GM23338 (cell line): ENCODE results near the gene MYRFL. TPM values are rescaled to one million over a fixed set of nuclear protein-coding genes. Genes with fewer than 3 reads are reported as not detected.

Source experiments
- ATAC-seq: fragments of 200-7000 bp; cut with Tn5 transposase; 3 replicates; pipeline ENCODE4 v1.9.1; 2020
- DNase-seq: peaks from one replicate; pipeline ENCODE4 v3.0.0-alpha.2; 2015; ENCODE audit warnings: low spot score
- H2AFZ ChIP-seq: fragments of 200-600 bp; sonication (generic); 2 replicates; pipeline ENCODE4 v1.8.0; 2016; ENCODE audit warnings: antibody characterized with exemption, mild to moderate bottlenecking, moderate library complexity
- H3F3A ChIP-seq: fragments of 200-600 bp; sonication (generic); replicated peaks from 2 replicates; pipeline ENCODE4 v1.8.0; 2017; ENCODE audit warnings: antibody characterized with exemption, mixed run types, low read depth
- H3K27ac ChIP-seq: fragments of 200-600 bp; sonication (generic); 2 replicates; pipeline ENCODE4 v1.6.1; 2016; ENCODE audit warnings: low read depth
- H3K27me3 ChIP-seq: fragments of 200-600 bp; sonication (generic); 2 replicates; pipeline ENCODE4 v1.8.0; 2016; ENCODE audit warnings: mild to moderate bottlenecking, mixed run types, moderate library complexity; ENCODE audit not compliant: insufficient read depth
- H3K36me3 ChIP-seq: fragments of 200-600 bp; sonication (generic); 2 replicates; pipeline ENCODE4 v1.8.0; 2016; ENCODE audit warnings: mild to moderate bottlenecking; ENCODE audit not compliant: insufficient read depth
- H3K4me1 ChIP-seq: fragments of 200-600 bp; sonication (generic); 2 replicates; pipeline ENCODE4 v1.8.0; 2016; ENCODE audit warnings: mild to moderate bottlenecking, moderate library complexity; ENCODE audit not compliant: insufficient read depth
- H3K4me2 ChIP-seq: fragments of 200-600 bp; sonication (generic); 2 replicates; pipeline ENCODE4 v1.7.1; 2017; ENCODE audit warnings: mixed run types
- H3K4me3 ChIP-seq: fragments of 200-600 bp; sonication (generic); 2 replicates; pipeline ENCODE4 v1.6.1; 2016; ENCODE audit warnings: mixed run types
- H3K79me2 ChIP-seq: fragments of 200-600 bp; sonication (generic); replicated peaks from 2 replicates; pipeline ENCODE4 v1.8.0; 2017; ENCODE audit warnings: mild to moderate bottlenecking; ENCODE audit not compliant: insufficient read depth
- H3K9me2 ChIP-seq: fragments of 200-600 bp; sonication (generic); 2 replicates; pipeline ENCODE4 v1.8.0; 2017; ENCODE audit not compliant: insufficient read depth
- H4K20me1 ChIP-seq: fragments of 200-600 bp; sonication (generic); replicated peaks from 2 replicates; pipeline ENCODE4 v1.8.0; 2017; ENCODE audit warnings: mild to moderate bottlenecking; ENCODE audit not compliant: insufficient read depth
- H3K27ac Mint-ChIP-seq: 2 replicates; pipeline ENCODE4 v1.8.0; 2020; ENCODE audit warnings: inconsistent platforms, mild to moderate bottlenecking, moderate library complexity, mixed read lengths
- H3K27me3 Mint-ChIP-seq: 3 replicates; pipeline ENCODE4 v1.8.0; 2022; ENCODE audit warnings: low read depth, mild to moderate bottlenecking, moderate library complexity, mixed read lengths, inconsistent platforms; ENCODE audit not compliant: insufficient read depth, poor library complexity
- H3K36me3 Mint-ChIP-seq: 3 replicates; pipeline ENCODE4 v1.8.0; 2021; ENCODE audit warnings: low read depth, mild to moderate bottlenecking, inconsistent platforms, moderate library complexity, mixed read lengths
- H3K4me1 Mint-ChIP-seq: 3 replicates; pipeline ENCODE4 v1.8.0; 2020; ENCODE audit warnings: mild to moderate bottlenecking, inconsistent platforms, mixed read lengths
- H3K4me3 Mint-ChIP-seq: 3 replicates; pipeline ENCODE4 v1.8.0; 2021; ENCODE audit warnings: moderate library complexity, mild to moderate bottlenecking, inconsistent platforms, mixed read lengths
- H3K9me3 Mint-ChIP-seq: 3 replicates; pipeline ENCODE4 v1.8.0; 2020; ENCODE audit warnings: moderate library complexity, mild to moderate bottlenecking, inconsistent platforms, mixed read lengths
- CREB1 ChIP-seq: fragments of 250-450 bp; sonication (Bioruptor Pico); IDR thresholded peaks from 2 replicates; pipeline ENCODE4 v1.5.0; 2020; ENCODE audit warnings: low read depth, mild to moderate bottlenecking, moderate library complexity
- EZH2phosphoT487 ChIP-seq: fragments of 200-600 bp; sonication (generic); IDR thresholded peaks from one replicate; pipeline ENCODE4 v1.8.1; 2018; ENCODE audit warnings: antibody characterized with exemption; ENCODE audit not compliant: unreplicated experiment
- JUNB ChIP-seq: IDR thresholded peaks from one replicate; pipeline ENCODE4 v1.6.1; 2016; ENCODE audit warnings: antibody characterized with exemption; ENCODE audit not compliant: unreplicated experiment
- NANOG ChIP-seq: IDR thresholded peaks from 2 replicates; pipeline ENCODE4 v1.6.1; 2016; ENCODE audit warnings: antibody characterized with exemption, borderline replicate concordance
- POLR2AphosphoS5 ChIP-seq: IDR thresholded peaks from 2 replicates; pipeline ENCODE4 v1.6.1; 2016; ENCODE audit warnings: antibody characterized with exemption, low read depth
- STAT1 ChIP-seq: IDR thresholded peaks from one replicate; pipeline ENCODE4 v1.6.1; 2016; ENCODE audit warnings: antibody characterized with exemption; ENCODE audit not compliant: unreplicated experiment
- ZNF331 ChIP-seq: fragments of 250-450 bp; sonication (Bioruptor Pico); IDR thresholded peaks from 2 replicates; pipeline ENCODE4 v1.5.0; 2020; ENCODE audit warnings: low read depth, mild to moderate bottlenecking, moderate library complexity
- polyA plus RNA-seq: library from polyadenylated mRNA; unstranded; fragments of >200 nt; fragmentation: Nextera tagmentation; extraction: Ambion mirVana; gene quantifications from 2 replicates; pipeline ENCODE4 v1.2.1, GENCODE V29; 2016
- total RNA-seq: library from RNA; depleted of rRNA; stranded (reverse); fragments of >200 nt; shearing (Covaris generic); gene quantifications from 2 replicates; pipeline ENCODE4 v1.2.3, GENCODE V29; 2014
- TF ChIP-seq, protein P1 (sequence below): IDR thresholded peaks from 2 replicates; pipeline ENCODE4 v1.6.1; 2016; ENCODE audit warnings: antibody characterized with exemption
- TF ChIP-seq, protein P2 (sequence below), 2 experiments: fragments of 200-600 bp in 1 of 2; sonication (generic) in 1 of 2; conservative IDR thresholded peaks; 2 replicates each; pipeline versions ENCODE4 v1.5.1 to v1.6.1; 2016 to 2017; ENCODE audit warnings: antibody characterized with exemption in 2 of 2, low read depth in 2 of 2, mild to moderate bottlenecking in 2 of 2, moderate library complexity in 1 of 2
- TF ChIP-seq, protein P3 (sequence below): fragments of 250-450 bp; sonication (Bioruptor Pico); IDR thresholded peaks from 2 replicates; pipeline ENCODE4 v1.5.0; 2020; ENCODE audit warnings: mild to moderate bottlenecking, moderate library complexity
- TF ChIP-seq, protein P4 (sequence below): IDR thresholded peaks from one replicate; pipeline ENCODE4 v1.6.1; 2018; ENCODE audit warnings: antibody characterized with exemption; ENCODE audit not compliant: unreplicated experiment

Gene MYRFL
- total and polyA plus RNA-seq, 2 experiments from 2014 or later, result 2.3 to 2.8 TPM

GRCh38 chr12:69834576-69834975, 9.5 kb downstream of the MYRFL start:
- H3K9me3 Mint-ChIP-seq, result no peaks in the 10 kb centered on the region
- TF ChIP-seq, protein P1, sequence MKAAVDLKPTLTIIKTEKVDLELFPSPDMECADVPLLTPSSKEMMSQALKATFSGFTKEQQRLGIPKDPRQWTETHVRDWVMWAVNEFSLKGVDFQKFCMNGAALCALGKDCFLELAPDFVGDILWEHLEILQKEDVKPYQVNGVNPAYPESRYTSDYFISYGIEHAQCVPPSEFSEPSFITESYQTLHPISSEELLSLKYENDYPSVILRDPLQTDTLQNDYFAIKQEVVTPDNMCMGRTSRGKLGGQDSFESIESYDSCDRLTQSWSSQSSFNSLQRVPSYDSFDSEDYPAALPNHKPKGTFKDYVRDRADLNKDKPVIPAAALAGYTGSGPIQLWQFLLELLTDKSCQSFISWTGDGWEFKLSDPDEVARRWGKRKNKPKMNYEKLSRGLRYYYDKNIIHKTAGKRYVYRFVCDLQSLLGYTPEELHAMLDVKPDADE, result no peak
- no peak for TF ChIP-seq ZNF331
- no peak for TF ChIP-seq POLR2AphosphoS5
- TF ChIP-seq, protein P2, sequence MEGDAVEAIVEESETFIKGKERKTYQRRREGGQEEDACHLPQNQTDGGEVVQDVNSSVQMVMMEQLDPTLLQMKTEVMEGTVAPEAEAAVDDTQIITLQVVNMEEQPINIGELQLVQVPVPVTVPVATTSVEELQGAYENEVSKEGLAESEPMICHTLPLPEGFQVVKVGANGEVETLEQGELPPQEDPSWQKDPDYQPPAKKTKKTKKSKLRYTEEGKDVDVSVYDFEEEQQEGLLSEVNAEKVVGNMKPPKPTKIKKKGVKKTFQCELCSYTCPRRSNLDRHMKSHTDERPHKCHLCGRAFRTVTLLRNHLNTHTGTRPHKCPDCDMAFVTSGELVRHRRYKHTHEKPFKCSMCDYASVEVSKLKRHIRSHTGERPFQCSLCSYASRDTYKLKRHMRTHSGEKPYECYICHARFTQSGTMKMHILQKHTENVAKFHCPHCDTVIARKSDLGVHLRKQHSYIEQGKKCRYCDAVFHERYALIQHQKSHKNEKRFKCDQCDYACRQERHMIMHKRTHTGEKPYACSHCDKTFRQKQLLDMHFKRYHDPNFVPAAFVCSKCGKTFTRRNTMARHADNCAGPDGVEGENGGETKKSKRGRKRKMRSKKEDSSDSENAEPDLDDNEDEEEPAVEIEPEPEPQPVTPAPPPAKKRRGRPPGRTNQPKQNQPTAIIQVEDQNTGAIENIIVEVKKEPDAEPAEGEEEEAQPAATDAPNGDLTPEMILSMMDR (conservative IDR thresholded peaks at IDR 0.05; ENCODE audit: low read depth in 2 of 2), result no peak
- no peak for TF ChIP-seq STAT1
- TF ChIP-seq, protein P3, sequence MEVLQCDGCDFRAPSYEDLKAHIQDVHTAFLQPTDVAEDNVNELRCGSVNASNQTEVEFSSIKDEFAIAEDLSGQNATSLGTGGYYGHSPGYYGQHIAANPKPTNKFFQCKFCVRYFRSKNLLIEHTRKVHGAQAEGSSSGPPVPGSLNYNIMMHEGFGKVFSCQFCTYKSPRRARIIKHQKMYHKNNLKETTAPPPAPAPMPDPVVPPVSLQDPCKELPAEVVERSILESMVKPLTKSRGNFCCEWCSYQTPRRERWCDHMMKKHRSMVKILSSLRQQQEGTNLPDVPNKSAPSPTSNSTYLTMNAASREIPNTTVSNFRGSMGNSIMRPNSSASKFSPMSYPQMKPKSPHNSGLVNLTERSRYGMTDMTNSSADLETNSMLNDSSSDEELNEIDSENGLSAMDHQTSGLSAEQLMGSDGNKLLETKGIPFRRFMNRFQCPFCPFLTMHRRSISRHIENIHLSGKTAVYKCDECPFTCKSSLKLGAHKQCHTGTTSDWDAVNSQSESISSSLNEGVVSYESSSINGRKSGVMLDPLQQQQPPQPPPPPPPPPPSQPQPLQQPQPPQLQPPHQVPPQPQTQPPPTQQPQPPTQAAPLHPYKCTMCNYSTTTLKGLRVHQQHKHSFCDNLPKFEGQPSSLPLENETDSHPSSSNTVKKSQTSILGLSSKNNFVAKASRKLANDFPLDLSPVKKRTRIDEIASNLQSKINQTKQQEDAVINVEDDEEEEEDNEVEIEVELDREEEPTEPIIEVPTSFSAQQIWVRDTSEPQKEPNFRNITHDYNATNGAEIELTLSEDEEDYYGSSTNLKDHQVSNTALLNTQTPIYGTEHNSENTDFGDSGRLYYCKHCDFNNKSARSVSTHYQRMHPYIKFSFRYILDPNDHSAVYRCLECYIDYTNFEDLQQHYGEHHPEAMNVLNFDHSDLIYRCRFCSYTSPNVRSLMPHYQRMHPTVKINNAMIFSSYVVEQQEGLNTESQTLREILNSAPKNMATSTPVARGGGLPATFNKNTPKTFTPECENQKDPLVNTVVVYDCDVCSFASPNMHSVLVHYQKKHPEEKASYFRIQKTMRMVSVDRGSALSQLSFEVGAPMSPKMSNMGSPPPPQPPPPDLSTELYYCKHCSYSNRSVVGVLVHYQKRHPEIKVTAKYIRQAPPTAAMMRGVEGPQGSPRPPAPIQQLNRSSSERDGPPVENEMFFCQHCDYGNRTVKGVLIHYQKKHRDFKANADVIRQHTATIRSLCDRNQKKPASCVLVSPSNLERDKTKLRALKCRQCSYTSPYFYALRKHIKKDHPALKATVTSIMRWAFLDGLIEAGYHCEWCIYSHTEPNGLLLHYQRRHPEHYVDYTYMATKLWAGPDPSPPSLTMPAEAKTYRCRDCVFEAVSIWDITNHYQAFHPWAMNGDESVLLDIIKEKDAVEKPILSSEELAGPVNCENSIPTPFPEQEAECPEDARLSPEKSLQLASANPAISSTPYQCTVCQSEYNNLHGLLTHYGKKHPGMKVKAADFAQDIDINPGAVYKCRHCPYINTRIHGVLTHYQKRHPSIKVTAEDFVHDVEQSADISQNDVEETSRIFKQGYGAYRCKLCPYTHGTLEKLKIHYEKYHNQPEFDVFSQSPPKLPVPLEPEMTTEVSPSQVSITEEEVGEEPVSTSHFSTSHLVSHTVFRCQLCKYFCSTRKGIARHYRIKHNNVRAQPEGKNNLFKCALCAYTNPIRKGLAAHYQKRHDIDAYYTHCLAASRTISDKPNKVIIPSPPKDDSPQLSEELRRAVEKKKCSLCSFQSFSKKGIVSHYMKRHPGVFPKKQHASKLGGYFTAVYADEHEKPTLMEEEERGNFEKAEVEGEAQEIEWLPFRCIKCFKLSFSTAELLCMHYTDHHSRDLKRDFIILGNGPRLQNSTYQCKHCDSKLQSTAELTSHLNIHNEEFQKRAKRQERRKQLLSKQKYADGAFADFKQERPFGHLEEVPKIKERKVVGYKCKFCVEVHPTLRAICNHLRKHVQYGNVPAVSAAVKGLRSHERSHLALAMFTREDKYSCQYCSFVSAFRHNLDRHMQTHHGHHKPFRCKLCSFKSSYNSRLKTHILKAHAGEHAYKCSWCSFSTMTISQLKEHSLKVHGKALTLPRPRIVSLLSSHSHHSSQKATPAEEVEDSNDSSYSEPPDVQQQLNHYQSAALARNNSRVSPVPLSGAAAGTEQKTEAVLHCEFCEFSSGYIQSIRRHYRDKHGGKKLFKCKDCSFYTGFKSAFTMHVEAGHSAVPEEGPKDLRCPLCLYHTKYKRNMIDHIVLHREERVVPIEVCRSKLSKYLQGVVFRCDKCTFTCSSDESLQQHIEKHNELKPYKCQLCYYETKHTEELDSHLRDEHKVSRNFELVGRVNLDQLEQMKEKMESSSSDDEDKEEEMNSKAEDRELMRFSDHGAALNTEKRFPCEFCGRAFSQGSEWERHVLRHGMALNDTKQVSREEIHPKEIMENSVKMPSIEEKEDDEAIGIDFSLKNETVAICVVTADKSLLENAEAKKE, result no peak
- TF ChIP-seq, protein P4, sequence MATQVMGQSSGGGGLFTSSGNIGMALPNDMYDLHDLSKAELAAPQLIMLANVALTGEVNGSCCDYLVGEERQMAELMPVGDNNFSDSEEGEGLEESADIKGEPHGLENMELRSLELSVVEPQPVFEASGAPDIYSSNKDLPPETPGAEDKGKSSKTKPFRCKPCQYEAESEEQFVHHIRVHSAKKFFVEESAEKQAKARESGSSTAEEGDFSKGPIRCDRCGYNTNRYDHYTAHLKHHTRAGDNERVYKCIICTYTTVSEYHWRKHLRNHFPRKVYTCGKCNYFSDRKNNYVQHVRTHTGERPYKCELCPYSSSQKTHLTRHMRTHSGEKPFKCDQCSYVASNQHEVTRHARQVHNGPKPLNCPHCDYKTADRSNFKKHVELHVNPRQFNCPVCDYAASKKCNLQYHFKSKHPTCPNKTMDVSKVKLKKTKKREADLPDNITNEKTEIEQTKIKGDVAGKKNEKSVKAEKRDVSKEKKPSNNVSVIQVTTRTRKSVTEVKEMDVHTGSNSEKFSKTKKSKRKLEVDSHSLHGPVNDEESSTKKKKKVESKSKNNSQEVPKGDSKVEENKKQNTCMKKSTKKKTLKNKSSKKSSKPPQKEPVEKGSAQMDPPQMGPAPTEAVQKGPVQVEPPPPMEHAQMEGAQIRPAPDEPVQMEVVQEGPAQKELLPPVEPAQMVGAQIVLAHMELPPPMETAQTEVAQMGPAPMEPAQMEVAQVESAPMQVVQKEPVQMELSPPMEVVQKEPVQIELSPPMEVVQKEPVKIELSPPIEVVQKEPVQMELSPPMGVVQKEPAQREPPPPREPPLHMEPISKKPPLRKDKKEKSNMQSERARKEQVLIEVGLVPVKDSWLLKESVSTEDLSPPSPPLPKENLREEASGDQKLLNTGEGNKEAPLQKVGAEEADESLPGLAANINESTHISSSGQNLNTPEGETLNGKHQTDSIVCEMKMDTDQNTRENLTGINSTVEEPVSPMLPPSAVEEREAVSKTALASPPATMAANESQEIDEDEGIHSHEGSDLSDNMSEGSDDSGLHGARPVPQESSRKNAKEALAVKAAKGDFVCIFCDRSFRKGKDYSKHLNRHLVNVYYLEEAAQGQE, result no peak
- TF ChIP-seq NANOG, result no peak
- no peak for TF ChIP-seq JUNB
- TF ChIP-seq EZH2phosphoT487, result no peak
- no peak for TF ChIP-seq CREB1 (CRISPR knock-in tag)
- Histone ChIP-seq H3K36me3 (no peaks in the 10 kb centered on the region), H3K79me2 (no peaks in the 10 kb centered on the region), H3K27me3 (no peaks in the 10 kb centered on the region), H3F3A (no peaks in the 10 kb centered on the region), H3K4me1 (no peaks in the 10 kb centered on the region), H3K4me2 (no peak overlapping the region), H2AFZ (no peak overlapping the region), H3K27ac (no peak overlapping the region), H3K4me3 (no peak overlapping the region), H4K20me1 (no peaks in the 10 kb centered on the region), H3K9me2 (no peaks in the 10 kb centered on the region)
- ATAC-seq (no peak), DNase-seq (no peak)
- no peaks in the 10 kb centered on the region for H3K4me1 Mint-ChIP-seq
- H3K27me3 Mint-ChIP-seq, result no peaks in the 10 kb centered on the region
- no peaks in the 10 kb centered on the region for H3K36me3 Mint-ChIP-seq
- H3K27ac Mint-ChIP-seq, result no peak overlapping the region
- no peak overlapping the region for H3K4me3 Mint-ChIP-seq
